ENCODE measurements around the gene DPY19L3. TPM values are rescaled to one million over a fixed set of nuclear protein-coding genes. Genes with fewer than 3 reads are reported as not detected.
A peak's percentile ranks its signal among the peaks of the same experiment; 100 is the strongest.

Gene DPY19L3
- total and polyA plus RNA-seq, 2 donors (not counting 1 experiment from before 2014, with no cell fraction given) = 14.0 to 40.0 TPM

DNA sequence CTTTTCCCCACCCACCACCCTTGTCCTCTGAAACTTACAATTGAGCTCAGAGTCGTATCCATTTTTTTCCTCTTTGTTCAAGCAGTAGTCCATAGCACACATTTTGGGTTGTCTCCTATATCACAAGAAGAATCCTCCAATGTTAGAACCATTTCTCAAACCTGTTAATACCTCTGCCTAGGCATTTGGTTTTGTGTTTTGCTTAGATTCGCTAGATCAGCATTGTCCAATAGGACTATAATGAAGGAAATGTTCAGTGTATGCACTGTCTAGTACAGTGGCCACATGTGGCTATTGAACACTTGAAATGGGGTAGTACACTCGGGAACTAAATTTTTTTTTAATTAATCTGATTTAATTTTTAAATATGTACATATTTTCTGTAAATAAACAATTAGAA lies 12.6 kb downstream of the DPY19L3 start:
- H3K79me2 ChIP-seq (ENCODE audit: control insufficient read depth, insufficient read depth, low read length) = no peaks in the 10 kb centered on the region
- DNase-seq (no peak), ATAC-seq (ENCODE audit: low read depth) (no peak)
- TF ChIP-seq EZH2 (IDR thresholded peaks at IDR 0.05; ENCODE audit: borderline replicate concordance, insufficient read depth, low read depth, low read length, poor library complexity, severe bottlenecking) = no peak
- TF ChIP-seq, protein P1, sequence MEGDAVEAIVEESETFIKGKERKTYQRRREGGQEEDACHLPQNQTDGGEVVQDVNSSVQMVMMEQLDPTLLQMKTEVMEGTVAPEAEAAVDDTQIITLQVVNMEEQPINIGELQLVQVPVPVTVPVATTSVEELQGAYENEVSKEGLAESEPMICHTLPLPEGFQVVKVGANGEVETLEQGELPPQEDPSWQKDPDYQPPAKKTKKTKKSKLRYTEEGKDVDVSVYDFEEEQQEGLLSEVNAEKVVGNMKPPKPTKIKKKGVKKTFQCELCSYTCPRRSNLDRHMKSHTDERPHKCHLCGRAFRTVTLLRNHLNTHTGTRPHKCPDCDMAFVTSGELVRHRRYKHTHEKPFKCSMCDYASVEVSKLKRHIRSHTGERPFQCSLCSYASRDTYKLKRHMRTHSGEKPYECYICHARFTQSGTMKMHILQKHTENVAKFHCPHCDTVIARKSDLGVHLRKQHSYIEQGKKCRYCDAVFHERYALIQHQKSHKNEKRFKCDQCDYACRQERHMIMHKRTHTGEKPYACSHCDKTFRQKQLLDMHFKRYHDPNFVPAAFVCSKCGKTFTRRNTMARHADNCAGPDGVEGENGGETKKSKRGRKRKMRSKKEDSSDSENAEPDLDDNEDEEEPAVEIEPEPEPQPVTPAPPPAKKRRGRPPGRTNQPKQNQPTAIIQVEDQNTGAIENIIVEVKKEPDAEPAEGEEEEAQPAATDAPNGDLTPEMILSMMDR (IDR thresholded peaks at IDR 0.05) = no peak
- no peaks in the 10 kb centered on the region for H3K27me3 Mint-ChIP-seq
- H3K9me3 Mint-ChIP-seq (ENCODE audit: insufficient read depth) = no peaks in the 10 kb centered on the region
- H3K4me2 ChIP-seq (replicated peaks; ENCODE audit: low read depth, low read length, poor library complexity, severe bottlenecking) = no peak overlapping the region
- no peak overlapping the region for H3K9ac ChIP-seq (ENCODE audit: low read length)
- H3K27ac ChIP-seq (ENCODE audit: low read length in 2 of 2) = no peak overlapping the region
- H3K27ac Mint-ChIP-seq = no peak overlapping the region
- no peaks in the 10 kb centered on the region for H4K20me1 ChIP-seq (ENCODE audit: control insufficient read depth, insufficient read depth, low read length, poor library complexity, severe bottlenecking)
- no peaks in the 10 kb centered on the region for H3K27me3 ChIP-seq (replicated peaks in 1 of 4; ENCODE audit: control extremely low read depth in 1 of 4, control insufficient read depth in 3 of 4, insufficient read depth in 4 of 4, low read length in 3 of 4)
- H3K4me3 ChIP-seq (ENCODE audit: control extremely low read depth in 1 of 5, extremely low read depth in 1 of 5, insufficient read depth in 1 of 5, low read depth in 2 of 5, low read length in 4 of 5) = no peak overlapping the region
- CTCF ChIA-PET = no interaction called here
- intact Hi-C loops (cut with micrococcal nuclease) = no loop called here
- POLR2A ChIA-PET = no interaction called here
- H3K36me3 ChIP-seq (replicated peaks in 1 of 2; ENCODE audit: control extremely low read depth in 1 of 2, control insufficient read depth in 1 of 2, extremely low read depth in 1 of 2, insufficient read depth in 2 of 2, low read length in 1 of 2) = peaks cover 0 to 11% of the 10 kb centered on the region in 2 experiments
- 100% methylated on average over 1 of the region's 3 CpGs for WGBS (ENCODE audit: insufficient coverage)
- H3K4me1 Mint-ChIP-seq = peaks cover 14% of the 10 kb centered on the region
- H3K4me1 ChIP-seq (ENCODE audit: control insufficient read depth in 2 of 2, insufficient read depth in 2 of 2, low read length in 2 of 2) = peaks cover 14 to 16% of the 10 kb centered on the region in 2 donors
- H2AFZ ChIP-seq (ENCODE audit: insufficient read depth, low read depth, low read length, poor library complexity, severe bottlenecking) = no peak overlapping the region
- no peaks in the 10 kb centered on the region for H3K9me3 ChIP-seq (ENCODE audit: control extremely low read depth in 1 of 3, control insufficient read depth in 2 of 3, insufficient read depth in 1 of 3, low read length in 2 of 3)
- H3K4me3 Mint-ChIP-seq = no peak overlapping the region

DNA sequence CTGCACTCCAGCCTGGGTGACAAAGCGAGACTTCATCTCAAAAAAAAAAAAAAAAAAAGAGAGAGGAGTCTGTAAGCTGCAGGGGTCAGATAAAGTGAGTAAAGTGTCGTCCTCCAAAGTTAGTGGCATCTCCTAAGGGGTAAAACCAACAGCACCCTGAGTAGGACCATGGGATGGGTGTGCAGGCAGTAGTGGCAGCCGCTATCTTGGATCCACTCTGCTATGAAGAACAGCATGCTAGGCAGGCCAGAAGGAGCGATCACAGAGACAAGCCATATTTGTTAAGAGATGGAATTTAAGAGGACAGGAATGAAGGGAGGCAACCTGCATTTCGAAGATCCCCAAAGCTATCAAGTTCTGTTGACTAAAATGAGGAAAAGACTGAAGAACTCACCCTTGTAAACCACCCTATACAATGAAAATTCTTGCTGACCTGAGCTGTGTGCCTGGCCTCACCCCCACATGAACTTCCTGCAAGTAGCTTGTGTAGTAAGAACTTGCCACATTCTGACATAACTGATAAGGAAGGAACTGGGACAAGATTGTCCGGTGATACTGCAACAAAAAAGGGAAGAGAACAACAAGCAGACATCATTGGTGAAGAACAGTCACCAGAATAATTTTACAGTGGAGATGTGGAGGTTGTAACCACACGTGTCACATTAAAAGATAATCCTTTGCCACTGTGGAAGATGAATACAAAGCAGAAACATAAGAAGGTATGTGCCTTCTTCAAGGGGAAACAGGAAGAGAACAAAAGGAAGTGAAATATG lies 16.2 kb downstream of the DPY19L3 start:
- H3K4me2 ChIP-seq (replicated peaks; ENCODE audit: low read depth, low read length, poor library complexity, severe bottlenecking) = peak overlapping the region; percentile 46
- no peak for ATAC-seq (ENCODE audit: low read depth)
- peak overlapping the region; percentile 72 for H2AFZ ChIP-seq (ENCODE audit: insufficient read depth, low read depth, low read length, poor library complexity, severe bottlenecking)
- H3K9ac ChIP-seq (ENCODE audit: low read length) = peak overlapping the region; percentile 38
- H3K27ac ChIP-seq (ENCODE audit: low read length in 2 of 2) = peak overlapping the region; percentile 2 to 84
- POLR2A ChIA-PET = no interaction called here
- peak; percentile 24 for DNase-seq
- H3K27me3 ChIP-seq (replicated peaks in 1 of 4; ENCODE audit: control extremely low read depth in 1 of 4, control insufficient read depth in 3 of 4, insufficient read depth in 4 of 4, low read length in 3 of 4) = no peaks in the 10 kb centered on the region
- H3K9me3 ChIP-seq (ENCODE audit: control extremely low read depth in 1 of 3, control insufficient read depth in 2 of 3, insufficient read depth in 1 of 3, low read length in 2 of 3) = no peaks in the 10 kb centered on the region
- CTCF ChIA-PET = no interaction called here
- H3K27ac Mint-ChIP-seq = peak overlapping the region; percentile 66
- peak overlapping the region; percentile 33 for H3K4me3 Mint-ChIP-seq
- H3K4me1 Mint-ChIP-seq = peaks cover 14% of the 10 kb centered on the region
- peak overlapping the region in 2 of 5 experiments; percentile 14 to 25 for H3K4me3 ChIP-seq (ENCODE audit: control extremely low read depth in 1 of 5, extremely low read depth in 1 of 5, insufficient read depth in 1 of 5, low read depth in 2 of 5, low read length in 4 of 5)
- H3K9me3 Mint-ChIP-seq (ENCODE audit: insufficient read depth) = no peaks in the 10 kb centered on the region
- intact Hi-C loops (cut with micrococcal nuclease) = no loop called here
- peaks cover 14 to 16% of the 10 kb centered on the region in 2 donors for H3K4me1 ChIP-seq (ENCODE audit: control insufficient read depth in 2 of 2, insufficient read depth in 2 of 2, low read length in 2 of 2)
- no peaks in the 10 kb centered on the region for H3K79me2 ChIP-seq (ENCODE audit: control insufficient read depth, insufficient read depth, low read length)
- 56% methylated on average over 3 of the region's 7 CpGs for WGBS (ENCODE audit: insufficient coverage)
- no peaks in the 10 kb centered on the region for H4K20me1 ChIP-seq (ENCODE audit: control insufficient read depth, insufficient read depth, low read length, poor library complexity, severe bottlenecking)
- no peak for TF ChIP-seq EZH2 (IDR thresholded peaks at IDR 0.05; ENCODE audit: borderline replicate concordance, insufficient read depth, low read depth, low read length, poor library complexity, severe bottlenecking)
- TF ChIP-seq, protein P1 (IDR thresholded peaks at IDR 0.05) = no peak
- no peaks in the 10 kb centered on the region for H3K27me3 Mint-ChIP-seq
- H3K36me3 ChIP-seq (replicated peaks in 1 of 2; ENCODE audit: control extremely low read depth in 1 of 2, control insufficient read depth in 1 of 2, extremely low read depth in 1 of 2, insufficient read depth in 2 of 2, low read length in 1 of 2) = no peaks in the 10 kb centered on the region

Measured in B cell (primary cell).